K562 (cell line): ENCODE data around the gene R3HDM2.

Experiments used
- CUX1 ChIP-seq: fragments of 200-800 bp; sonication (Bioruptor generic); IDR thresholded peaks from 2 replicates; pipeline ENCODE4 v1.6.1; 2016; ENCODE audit warnings: missing genetic modification characterization, missing compliant biosample characterization
- XRCC5 ChIP-seq: fragments of 200-400 bp; formaldehyde crosslinking; IDR thresholded peaks from 2 replicates; pipeline ENCODE4 v1.6.1; 2017; ENCODE audit warnings: low read depth, mild to moderate bottlenecking, low read length
- ZKSCAN1 ChIP-seq: fragments of 150-350 bp; IDR thresholded peaks from 2 replicates; pipeline ENCODE4 v1.6.1; 2016; ENCODE audit warnings: low read depth, low read length
- TF ChIP-seq, protein P1 (sequence below): fragments of 250-450 bp; sonication (Bioruptor Pico); IDR thresholded peaks from 2 replicates; pipeline ENCODE4 v1.8.0; 2021; ENCODE audit warnings: moderate library complexity, mild to moderate bottlenecking, inconsistent platforms

GRCh38 chr12:57461917-57462250 lies 31.0 kb upstream of the R3HDM2 start:
- no peak for TF ChIP-seq CUX1 (CRISPR knock-in tag)
- TF ChIP-seq ZKSCAN1 = no peak
- TF ChIP-seq XRCC5 = no peak
- TF ChIP-seq, protein P1, sequence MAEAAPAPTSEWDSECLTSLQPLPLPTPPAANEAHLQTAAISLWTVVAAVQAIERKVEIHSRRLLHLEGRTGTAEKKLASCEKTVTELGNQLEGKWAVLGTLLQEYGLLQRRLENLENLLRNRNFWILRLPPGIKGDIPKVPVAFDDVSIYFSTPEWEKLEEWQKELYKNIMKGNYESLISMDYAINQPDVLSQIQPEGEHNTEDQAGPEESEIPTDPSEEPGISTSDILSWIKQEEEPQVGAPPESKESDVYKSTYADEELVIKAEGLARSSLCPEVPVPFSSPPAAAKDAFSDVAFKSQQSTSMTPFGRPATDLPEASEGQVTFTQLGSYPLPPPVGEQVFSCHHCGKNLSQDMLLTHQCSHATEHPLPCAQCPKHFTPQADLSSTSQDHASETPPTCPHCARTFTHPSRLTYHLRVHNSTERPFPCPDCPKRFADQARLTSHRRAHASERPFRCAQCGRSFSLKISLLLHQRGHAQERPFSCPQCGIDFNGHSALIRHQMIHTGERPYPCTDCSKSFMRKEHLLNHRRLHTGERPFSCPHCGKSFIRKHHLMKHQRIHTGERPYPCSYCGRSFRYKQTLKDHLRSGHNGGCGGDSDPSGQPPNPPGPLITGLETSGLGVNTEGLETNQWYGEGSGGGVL (CRISPR knock-in tag) = no peak
